DMS114 treated with DMSO at 0.1 percent for 48 hours (cell line): Measurements from ENCODE around the gene DHRS9.
"Not testable (repeated sequence)": the region's sequence is repeated elsewhere in the genome, so short reads cannot be mapped to it uniquely, and the experiment has no call there.

Source experiments
- DNase-seq: peaks from one replicate; lab custom pipeline; 2025; ENCODE audit not compliant: unreplicated experiment; lab: John Stamatoyannopoulos, UW

DHRS9 gene

GRCh38 chr2:169069341-169069740 lies at the start of gene DHRS9:
TSS of gene DHRS9 (plus strand) at chr2:169069563. CDS start at chr2:169081582, 12,019 bp downstream.
- no peak for DNase-seq

GRCh38 chr2:169023161-169023560 lies 46.2 kb upstream of the DHRS9 start:
- no peak for DNase-seq

- DNase-seq, result no peak
Observed at GRCh38 chr2:169026056-169026455, 43.3 kb upstream of the DHRS9 start.

- no peak for DNase-seq
Observed at GRCh38 chr2:169027234-169027633, 42.1 kb upstream of the DHRS9 start.

- no peak for DNase-seq
Observed at GRCh38 chr2:169029341-169029740, 40.0 kb upstream of the DHRS9 start.

- DNase-seq, result no peak
Observed at GRCh38 chr2:169031202-169031601, 38.2 kb upstream of the DHRS9 start, which contains the start of gene ABCB11. TSS of gene ABCB11 (minus strand) at chr2:169031324. CDS start at chr2:169018125, 13,199 bp downstream.

- no peak for DNase-seq
Observed at GRCh38 chr2:169034256-169034655, 35.1 kb upstream of the DHRS9 start.

GRCh38 chr2:169034984-169035544 lies 34.3 kb upstream of the DHRS9 start:
- DNase-seq, result no peak

GRCh38 chr2:169035887-169036286 lies 33.5 kb upstream of the DHRS9 start:
- DNase-seq, result no peak

- no peak for DNase-seq
Observed at GRCh38 chr2:169036736-169037440, 32.5 kb upstream of the DHRS9 start.

GRCh38 chr2:169038338-169038757 lies 31.0 kb upstream of the DHRS9 start:
- no peak for DNase-seq

GRCh38 chr2:169039702-169040101 lies 29.7 kb upstream of the DHRS9 start:
- no peak for DNase-seq

- no peak for DNase-seq
Observed at GRCh38 chr2:169041594-169041993, 27.8 kb upstream of the DHRS9 start.

- DNase-seq, result no peak
Observed at GRCh38 chr2:169042856-169043255, 26.5 kb upstream of the DHRS9 start.

- DNase-seq, result no peak
Observed at GRCh38 chr2:169046440-169047151, 22.8 kb upstream of the DHRS9 start.

- DNase-seq, result no peak
Observed at GRCh38 chr2:169047256-169048250, 21.8 kb upstream of the DHRS9 start.

GRCh38 chr2:169049142-169049541 lies 20.2 kb upstream of the DHRS9 start:
- no peak for DNase-seq

GRCh38 chr2:169050476-169051240 lies 18.7 kb upstream of the DHRS9 start:
- DNase-seq, result no peak

GRCh38 chr2:169054575-169054974 lies 14.8 kb upstream of the DHRS9 start:
- not testable (repeated sequence) for DNase-seq

- DNase-seq, result not testable (repeated sequence)
Observed at GRCh38 chr2:169064199-169064598, 5.2 kb upstream of the DHRS9 start.
